NCI-H526 (cell line): Measurements from ENCODE around the gene ATG3.
"Not testable (repeated sequence)": the region's sequence is repeated elsewhere in the genome, so short reads cannot be mapped to it uniquely, and the experiment has no call there.

ENCODE experiments used
- DNase-seq, 2 experiments: peaks; one replicate each; lab custom pipeline; 2025; lab: John Stamatoyannopoulos, UW

ATG3 gene

GRCh38 chr3:112560721-112561483 lies 860 bp downstream of the ATG3 start:
- DNase-seq = peak; percentile 56 to 67

GRCh38 chr3:112560307-112560706 lies 1.5 kb downstream of the ATG3 start:
- DNase-seq = no peak

GRCh38 chr3:112557976-112558375 lies 3.8 kb downstream of the ATG3 start:
- DNase-seq = no peak

GRCh38 chr3:112555535-112556170 lies 6.1 kb downstream of the ATG3 start:
- DNase-seq = no peak

- no peak for DNase-seq
Observed at GRCh38 chr3:112550859-112551258, 10.9 kb downstream of the ATG3 start.

- no peak for DNase-seq
Observed at GRCh38 chr3:112546216-112546759, 15.5 kb downstream of the ATG3 start.

- no peak for DNase-seq
Observed at GRCh38 chr3:112539825-112540650, 21.7 kb downstream of the ATG3 start.

DNA sequence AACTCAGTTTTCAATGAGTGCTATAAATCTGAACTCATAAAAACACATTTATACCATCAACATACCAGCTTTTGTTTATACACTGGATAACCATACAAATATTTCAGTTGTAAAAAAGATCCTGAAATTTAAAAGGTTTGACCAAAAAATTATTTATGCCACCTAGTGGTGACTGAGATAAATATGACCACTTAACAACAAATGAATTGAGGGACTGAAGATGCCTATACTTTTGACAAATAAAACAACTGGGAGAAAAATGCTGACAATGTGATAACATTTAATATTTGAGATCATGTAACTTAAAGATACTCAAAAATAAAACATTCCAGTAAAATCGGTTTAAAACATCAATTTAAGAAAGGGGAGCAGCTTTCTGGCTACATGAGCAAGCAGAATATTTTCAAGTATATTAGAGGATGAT lies 30.4 kb downstream of the ATG3 start:
- peak in 1 of 2 experiments; percentile 12 for DNase-seq

DNA sequence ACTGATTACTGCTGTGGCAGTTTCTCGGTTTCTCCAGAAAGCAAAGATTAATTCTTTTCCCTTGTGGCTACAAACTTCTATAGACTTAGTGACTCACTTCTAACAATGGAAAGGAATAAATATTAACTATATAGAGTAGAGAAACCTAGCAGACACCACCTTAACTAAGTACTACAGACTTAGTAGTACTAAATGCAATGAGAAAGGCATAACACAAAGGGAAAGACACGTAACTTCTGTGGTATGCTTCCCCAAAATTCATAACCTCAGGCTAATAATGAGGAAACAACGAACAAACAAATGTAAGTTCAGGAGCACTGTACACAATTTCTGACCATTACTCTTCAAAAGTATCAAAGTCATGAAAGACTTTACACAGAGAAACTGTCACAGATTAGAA lies 31.2 kb downstream of the ATG3 start:
- DNase-seq = no peak

DNA sequence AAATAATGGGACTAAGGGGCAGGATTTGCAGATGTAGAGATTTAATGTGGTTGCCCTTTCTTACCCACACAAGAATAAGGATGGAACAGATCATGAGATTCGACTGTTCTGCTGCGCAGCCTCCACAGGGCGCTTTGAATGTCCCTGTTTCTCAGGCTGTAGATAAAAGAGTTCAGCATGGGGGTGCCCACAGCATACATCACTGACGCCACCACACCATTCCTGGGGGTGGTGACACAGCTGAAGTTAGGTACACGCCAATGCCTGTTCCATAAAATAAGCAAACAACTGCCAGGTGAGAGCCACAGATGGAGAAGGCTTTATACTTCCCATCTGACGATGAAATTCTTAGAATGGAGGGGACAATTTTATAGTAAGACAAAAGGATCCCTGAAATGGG lies 37.6 kb downstream of the ATG3 start:
- not testable (repeated sequence) for DNase-seq

DNA sequence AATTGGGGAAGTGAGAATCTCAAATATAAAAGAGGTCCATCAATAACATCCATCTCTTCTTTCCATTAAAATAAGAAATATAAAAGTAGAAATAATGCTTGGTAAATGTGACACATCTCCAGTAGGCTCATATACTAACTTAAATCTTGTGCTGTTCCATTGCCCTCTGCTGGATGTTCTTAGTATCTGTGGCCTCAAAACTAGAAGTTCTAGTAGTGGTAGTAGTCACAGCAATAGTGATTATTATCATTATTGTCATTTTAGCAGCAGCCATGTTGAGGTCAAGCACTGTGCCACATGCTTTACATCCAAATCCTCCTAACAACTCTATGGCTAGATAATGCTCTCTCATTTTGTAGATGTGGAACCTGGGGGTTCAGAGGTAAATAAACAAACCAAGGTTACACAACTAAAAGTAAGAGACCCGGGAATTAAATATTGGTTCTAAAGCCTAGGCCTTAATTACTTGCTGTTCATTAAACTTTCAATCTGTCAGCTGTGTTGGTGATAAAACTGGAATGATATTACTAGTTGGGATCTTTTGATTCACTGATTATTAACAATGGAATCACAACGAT lies 42.2 kb downstream of the ATG3 start:
- peak; percentile 5 to 41 for DNase-seq

DNA sequence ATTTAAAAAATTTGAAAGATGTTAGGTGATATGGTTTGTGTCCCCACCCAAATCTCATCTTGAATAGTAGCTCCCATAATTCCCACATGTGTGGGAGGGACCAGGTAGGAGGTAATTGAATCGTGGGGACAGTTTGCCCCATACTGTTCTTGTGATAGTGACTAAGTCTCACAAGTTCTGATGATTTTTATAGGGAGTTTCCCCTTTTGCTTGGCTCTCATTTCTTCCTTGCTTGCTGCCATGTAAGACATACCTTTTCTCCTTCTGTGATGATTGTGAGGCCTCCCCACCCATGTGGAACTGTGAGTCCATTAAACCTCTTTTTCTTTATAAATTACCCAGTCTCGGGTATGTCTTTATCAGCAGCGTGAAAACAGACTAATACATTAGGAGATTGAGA lies 42.8 kb downstream of the ATG3 start:
- DNase-seq = not testable (repeated sequence)

DNA sequence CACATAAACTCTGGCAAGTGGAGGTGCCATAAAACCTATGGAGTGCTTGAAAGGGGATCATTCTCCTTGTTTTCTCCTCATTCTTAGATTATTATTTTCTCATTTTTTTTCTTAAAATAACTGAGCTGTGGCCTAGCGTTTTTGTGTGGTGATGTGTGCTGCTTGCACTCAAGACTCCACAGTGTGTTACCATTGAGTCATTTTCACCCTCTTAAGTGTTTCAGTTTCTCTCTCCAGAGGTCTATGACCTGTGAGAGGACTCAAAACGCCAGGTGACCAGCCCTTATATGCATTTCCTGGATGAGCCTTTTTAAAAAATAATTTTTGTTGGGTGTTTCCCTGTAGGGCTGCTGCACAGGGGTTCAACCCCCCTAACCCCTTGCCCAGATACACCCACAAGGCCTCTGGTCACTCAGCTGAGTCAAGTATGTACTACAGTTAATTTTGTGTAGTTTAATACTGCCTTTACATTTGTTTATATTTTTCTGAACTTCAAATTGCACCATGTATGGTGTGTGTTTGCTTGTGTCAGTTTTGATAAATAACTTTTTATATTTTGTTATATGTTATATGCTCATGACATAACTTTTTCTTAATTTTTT lies 47.1 kb downstream of the ATG3 start:
- DNase-seq = no peak

DNA sequence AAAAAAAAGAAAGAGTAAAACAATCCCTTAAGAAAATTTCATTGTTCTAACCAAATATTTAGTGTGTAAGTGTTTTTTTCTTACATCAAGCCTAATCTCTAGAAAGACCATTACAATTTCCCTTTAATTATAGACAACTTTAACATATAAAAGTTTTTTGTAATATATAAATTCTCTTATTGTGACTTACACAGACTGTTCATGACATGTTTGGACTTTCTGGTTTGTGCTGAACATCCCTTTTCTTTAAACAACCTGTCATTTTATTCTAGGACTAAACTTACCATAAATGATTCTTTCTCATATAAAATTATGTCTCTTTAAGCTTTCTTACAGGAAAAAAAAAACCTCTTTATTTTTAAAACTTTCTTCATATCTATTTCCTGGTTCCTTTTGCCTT lies 49.4 kb downstream of the ATG3 start:
- no peak for DNase-seq

GRCh38 chr3:112508860-112509259 lies 52.9 kb downstream of the ATG3 start:
- no peak for DNase-seq

DNA sequence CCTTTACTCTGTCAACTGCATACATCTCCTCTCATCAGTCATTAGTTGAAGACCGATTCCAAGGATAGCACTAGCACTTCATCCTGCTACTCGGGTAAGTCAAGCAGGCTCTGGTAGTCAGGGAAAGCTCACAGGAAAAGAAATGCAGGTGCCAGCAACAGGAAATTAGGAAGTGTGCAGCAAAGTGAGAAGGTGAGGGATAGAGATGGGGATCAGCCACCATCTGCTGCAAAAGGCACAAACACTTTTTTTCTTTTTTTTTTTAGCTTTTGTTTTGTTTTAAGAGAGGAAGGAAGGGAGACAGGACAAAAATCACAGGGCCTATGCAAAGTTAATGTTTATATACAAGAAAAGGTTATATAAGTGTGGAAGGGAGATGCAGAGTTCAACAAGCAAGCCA lies 53.5 kb downstream of the ATG3 start:
- DNase-seq = no peak

DNA sequence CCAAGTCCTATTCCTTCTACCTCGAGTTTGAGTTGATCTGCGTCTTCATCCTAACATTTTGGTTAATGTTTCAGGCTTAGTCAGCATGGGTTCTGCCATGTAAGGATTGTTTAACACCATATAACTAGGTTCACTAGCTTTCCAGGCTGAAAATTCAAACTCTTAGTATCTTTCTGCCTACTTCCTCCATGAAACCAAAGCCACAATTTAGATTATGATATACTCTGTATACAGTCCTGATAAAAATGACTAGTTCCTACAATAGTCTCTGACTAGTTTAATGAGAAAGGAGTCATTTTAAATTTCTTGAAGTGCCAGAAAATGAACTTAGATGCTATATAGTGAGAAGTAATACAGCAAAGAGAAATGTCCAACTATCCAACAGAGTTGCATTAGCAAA lies 55.9 kb downstream of the ATG3 start:
- DNase-seq = no peak

- DNase-seq = no peak
Observed at GRCh38 chr3:112504123-112504522, 57.6 kb downstream of the ATG3 start.

DNA sequence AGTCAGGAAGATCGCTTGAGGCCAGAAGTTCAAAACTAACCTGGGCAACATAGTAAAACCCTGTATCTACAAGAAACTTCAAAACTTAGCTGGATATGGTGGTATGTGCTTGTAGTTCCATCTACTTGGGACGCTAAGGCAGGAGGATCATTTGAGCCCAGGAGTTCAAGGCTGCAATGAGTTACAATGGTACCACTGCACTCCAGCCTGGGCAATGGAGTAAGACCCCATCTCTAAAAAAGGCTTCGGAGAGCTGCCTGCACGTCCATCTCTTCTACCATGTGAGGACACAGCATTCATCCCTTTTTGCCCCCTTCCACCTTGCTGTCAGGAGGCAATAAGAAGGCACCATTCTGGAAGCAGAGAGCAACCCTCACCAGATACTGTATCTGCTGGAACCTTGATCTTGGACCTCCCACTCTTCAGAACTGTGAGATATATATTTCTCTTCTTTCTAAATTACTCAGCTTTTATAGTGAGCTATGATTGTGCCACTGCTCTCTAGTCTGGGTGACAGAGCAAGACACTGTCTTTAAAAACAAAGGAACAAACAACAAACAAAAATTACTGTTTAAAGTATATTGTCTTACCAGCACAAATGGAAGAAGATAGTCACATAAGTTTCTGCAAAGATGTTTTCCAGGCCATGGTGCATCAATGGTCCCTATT lies 58.3 kb downstream of the ATG3 start:
- no peak for DNase-seq

DNA sequence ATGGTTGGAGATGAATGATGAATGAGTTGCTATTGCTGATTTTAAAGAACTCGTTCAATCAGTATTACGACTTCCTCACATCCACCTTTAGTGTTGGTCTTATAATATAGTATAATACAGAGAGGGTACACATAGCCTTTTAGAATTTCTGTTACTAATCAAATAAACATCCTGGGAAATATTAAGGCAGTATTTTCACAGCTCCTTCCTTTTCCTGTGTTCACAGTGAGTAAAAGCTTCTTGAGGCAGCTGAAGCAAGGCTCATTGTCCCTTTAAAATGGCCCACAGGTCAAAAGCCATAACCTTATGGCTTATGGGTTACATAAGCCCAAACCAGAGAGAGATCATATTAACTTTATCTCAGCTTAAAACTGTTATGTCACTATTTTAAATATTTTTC lies 61.1 kb downstream of the ATG3 start:
- DNase-seq = no peak
